Astrocyte of the spinal cord (primary cell): Measurements from ENCODE around the gene PYROXD2.

ENCODE experiments used
- DNase-seq: peaks from one replicate; pipeline ENCODE4 v3.0.0; 2011; ENCODE audit warnings: low read depth, low spot score
- H3K4me3 ChIP-seq: 2 replicates; pipeline ENCODE4 v1.5.1; 2011; ENCODE audit warnings: low read depth, mild to moderate bottlenecking, low read length, moderate library complexity
- CTCF ChIP-seq: IDR thresholded peaks from 2 replicates; pipeline ENCODE4 v1.5.1; 2012; ENCODE audit warnings: low read depth, mild to moderate bottlenecking, low read length, inconsistent platforms
- in situ Hi-C: cut with HindIII; loops from 2 replicates; pipeline ENCODE4 v1.10.0; 2017; ENCODE audit warnings: low sequenced_read_pairs

Gene PYROXD2

GRCh38 chr10:98403812-98404504 is 11.0 kb downstream of the PYROXD2 start:
- in situ Hi-C loops: no loop called here
- DNase-seq: peak; percentile 61
- no peak for TF ChIP-seq CTCF
- no peak overlapping the region for H3K4me3 ChIP-seq

- no peak for DNase-seq
- no peak for TF ChIP-seq CTCF
- no peak overlapping the region for H3K4me3 ChIP-seq
- in situ Hi-C loops: no loop called here
Observed at GRCh38 chr10:98402931-98403718, 11.9 kb downstream of the PYROXD2 start.

DNA sequence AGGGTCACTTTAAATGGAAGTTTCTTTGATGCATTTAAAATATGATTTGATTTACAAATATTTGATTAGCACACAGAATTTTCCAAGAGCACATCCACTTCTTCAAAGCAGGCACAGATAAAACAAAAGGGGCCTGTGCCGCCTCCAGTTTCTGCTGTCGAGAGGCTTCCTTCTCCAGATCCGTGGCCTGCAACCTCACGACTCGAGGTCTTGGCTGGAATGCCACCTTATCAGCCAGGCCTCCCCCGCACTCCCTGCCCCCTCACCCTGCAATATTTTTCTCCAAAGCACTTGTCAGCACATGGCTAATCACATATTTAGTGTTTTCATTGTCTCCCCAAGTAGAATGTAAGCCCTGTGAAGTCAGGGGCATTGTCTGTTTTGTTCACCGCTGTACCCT is 12.5 kb downstream of the PYROXD2 start:
- in situ Hi-C loops: no loop called here

GRCh38 chr10:98400482-98400881 is 14.5 kb downstream of the PYROXD2 start:
- TF ChIP-seq CTCF: no peak
- no peak for DNase-seq
- in situ Hi-C loops: no loop called here
- no peak overlapping the region for H3K4me3 ChIP-seq

More for the DNA sequence above, 12.5 kb downstream of the PYROXD2 start:
- H3K4me3 ChIP-seq: no peak overlapping the region
- no peak for DNase-seq
- no peak for TF ChIP-seq CTCF

- TF ChIP-seq CTCF: no peak
- DNase-seq: no peak
- H3K4me3 ChIP-seq: no peak overlapping the region
- in situ Hi-C loops: no loop called here
Observed at GRCh38 chr10:98399784-98400183, 15.2 kb downstream of the PYROXD2 start.

GRCh38 chr10:98397089-98397600 is 17.8 kb downstream of the PYROXD2 start:
- DNase-seq: no peak
- TF ChIP-seq CTCF: no peak
- H3K4me3 ChIP-seq: no peak overlapping the region
- in situ Hi-C loops: no loop called here
